K562 (cell line): ENCODE data around the gene CDCP1. TPM values are rescaled to one million over a fixed set of nuclear protein-coding genes. Genes with fewer than 3 reads are reported as not detected.

Source experiments
- CC2D1A ChIP-seq: fragments of 450-650 bp; IDR thresholded peaks from 2 replicates; pipeline ENCODE4 v1.6.1; 2017; ENCODE audit warnings: mild to moderate bottlenecking
- MGA ChIP-seq: fragments of 450-650 bp; IDR thresholded peaks from 2 replicates; pipeline ENCODE4 v1.6.1; 2016; ENCODE audit warnings: mild to moderate bottlenecking, moderate library complexity
- NR2C1 ChIP-seq, 2 experiments: fragments of 450-650 bp; IDR thresholded peaks; 2 replicates each; pipeline ENCODE4 v1.6.1; 2017; ENCODE audit warnings: mild to moderate bottlenecking in 2 of 2, antibody characterized with exemption in 1 of 2, inconsistent platforms in 1 of 2, missing compliant biosample characterization in 1 of 2, missing genetic modification characterization in 1 of 2
- THRAP3 ChIP-seq: fragments of 450-650 bp; IDR thresholded peaks from 2 replicates; pipeline ENCODE4 v1.6.1; 2016; ENCODE audit warnings: mild to moderate bottlenecking, inconsistent platforms, borderline replicate concordance
- ZMIZ1 ChIP-seq, 2 experiments: fragments of 150-350 bp in 1 of 2; IDR thresholded peaks; 2 replicates each; pipeline ENCODE4 v1.6.1; 2012 to 2016; ENCODE audit warnings: low read depth in 2 of 2, low read length in 2 of 2, mild to moderate bottlenecking in 1 of 2, moderate library complexity in 1 of 2
- ZNF124 ChIP-seq: sonication (generic); formaldehyde crosslinking; IDR thresholded peaks from 2 replicates; pipeline ENCODE4 v1.8.1; 2022; ENCODE audit warnings: missing genetic modification reagents
- ZNF518B ChIP-seq: fragments of 250-450 bp; sonication (Bioruptor Pico); IDR thresholded peaks from 2 replicates; pipeline ENCODE4 v1.5.0; 2021; ENCODE audit warnings: mild to moderate bottlenecking, moderate library complexity
- ZNF707 ChIP-seq: fragments of 250-450 bp; sonication (Bioruptor Pico); conservative IDR thresholded peaks from 2 replicates; pipeline ENCODE4 v1.8.0; 2022; ENCODE audit warnings: inconsistent platforms, mild to moderate bottlenecking, moderate library complexity
- polyA plus RNA-seq, 8 experiments: library from polyadenylated mRNA; depleted of rRNA in 4 of 8; stranded (reverse) in 5 of 8; unstranded in 3 of 8; fragments of >200 nt; fragmentation: Nextera tagmentation in 2 of 8; fragmentation: Illumina TruSeq in 1 of 8; extraction: Ambion mirVana in 2 of 8; extraction: Trizol in 1 of 8; gene quantifications; 2 replicates each; pipeline versions ENCODE4 v1.2.1 to v1.2.3, GENCODE V29; 2011 to 2014; ENCODE audit warnings: inconsistent platforms in 1 of 8, missing spikeins in 1 of 8
- total RNA-seq, 7 experiments: library from RNA; depleted of rRNA in 6 of 7; stranded (reverse); fragments of >200 nt in 6 of 7; fragmentation: Illumina TruSeq in 2 of 7; extraction: Trizol in 2 of 7; gene quantifications; 2 replicates each; pipeline versions ENCODE4 v1.2.1 to v1.2.3, GENCODE V29; 2011 to 2021; ENCODE audit warnings: low replicate concordance in 1 of 7

CDCP1 gene
- total and polyA plus RNA-seq, 9 of the 15 experiments (the other 6 are each of a cell fraction or from before 2014, with no cell fraction given) = 3.9 to 16.4 (median 5.2) TPM

- TF ChIP-seq MGA (peak; percentile 80), THRAP3 (no peak), NR2C1 (IDR thresholded peaks at IDR 0.05) (no peak), NR2C1 (tag; IDR thresholded peaks at IDR 0.05) (peak; percentile 40), ZNF707 (CRISPR knock-in tag) (no peak), ZMIZ1 (IDR thresholded peaks at IDR 0.05; ENCODE audit: low read depth in 2 of 2, low read length in 2 of 2) (no peak), ZNF518B (CRISPR knock-in tag) (no peak), ZNF124 (CRISPR knock-in tag) (no peak), CC2D1A (no peak)
These were observed 13.5 kb downstream of the CDCP1 start (continued) for GRCh38 chr3:45132568-45133211.
